Measurements from ENCODE around the gene HRC.

GRCh38 chr19:49142866-49143335 lies 12.3 kb downstream of the HRC start:
- TF ChIP-seq YY1 (IDR thresholded peaks at IDR 0.05; ENCODE audit: insufficient read depth, insufficient read length) (no peak), SUZ12 (IDR thresholded peaks at IDR 0.05; ENCODE audit: extremely low read depth, insufficient read depth, insufficient read length) (no peak), ZNF274 (IDR thresholded peaks at IDR 0.05; ENCODE audit: low read depth, low read length) (no peak)
